ENCODE results near the gene TFCP2.

Gene TFCP2

DNA sequence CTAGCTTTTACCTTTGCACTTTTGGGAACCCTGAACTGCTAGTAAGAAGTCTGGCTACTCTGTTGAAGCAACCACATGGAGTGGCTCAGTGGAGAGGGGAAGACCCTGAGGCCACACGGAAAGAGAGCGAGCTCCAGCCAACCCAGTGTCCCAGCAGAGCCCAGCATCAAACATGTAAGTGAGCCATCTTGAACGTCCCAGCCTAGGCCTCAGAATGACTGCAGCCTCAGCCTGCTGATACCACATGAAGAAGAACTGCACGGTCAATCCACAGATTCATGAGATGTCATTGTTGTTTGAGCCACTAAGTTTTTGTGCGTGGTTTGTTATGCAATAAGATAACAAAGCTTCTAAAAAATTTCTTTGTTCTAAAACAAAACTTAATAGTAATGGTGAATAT lies 40.2 kb downstream of the TFCP2 start:
- Histone ChIP-seq H3K27ac (ENCODE audit: low read length) (no peak overlapping the region), H3K79me2 (ENCODE audit: low read length) (no peaks in the 10 kb centered on the region)

DNA sequence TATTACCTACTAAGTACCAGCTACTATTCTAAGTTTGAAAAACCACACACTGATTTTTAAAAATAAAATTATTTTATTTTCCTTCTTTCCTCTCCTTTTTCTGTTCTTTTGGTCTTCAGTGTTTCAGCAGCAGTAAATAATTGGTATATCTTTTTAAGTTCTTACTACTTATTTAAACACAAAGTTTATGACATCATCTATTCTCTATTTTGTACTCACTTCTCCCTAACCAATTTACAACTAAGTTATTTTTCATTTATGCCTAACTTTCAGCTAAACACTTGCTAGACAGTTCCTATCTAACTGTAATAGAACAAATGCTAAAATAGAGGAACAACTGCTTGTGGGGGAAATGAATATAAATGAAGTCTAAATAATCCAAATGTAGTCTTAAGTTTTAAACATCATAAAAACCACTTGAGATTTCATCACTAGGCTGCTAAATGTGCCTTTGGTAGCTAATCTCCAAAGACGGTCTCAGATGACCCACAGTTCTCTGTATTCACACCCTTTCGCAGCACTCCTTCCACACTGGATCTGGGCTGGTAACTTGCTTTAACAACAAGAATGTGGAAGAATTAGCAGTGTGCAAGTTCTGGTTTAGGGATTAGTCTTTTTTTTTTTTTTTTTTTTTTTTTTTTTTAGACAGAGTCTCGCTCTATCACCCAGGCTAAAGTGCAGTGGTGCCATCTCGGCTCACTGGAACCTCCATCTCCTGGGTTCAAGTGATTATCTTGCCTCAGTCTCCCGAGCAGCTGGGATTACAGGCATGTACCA lies 41.0 kb downstream of the TFCP2 start:
- Histone ChIP-seq H3K4me2 (ENCODE audit: low read depth, low read length) (no peak overlapping the region), H3F3A (ENCODE audit: insufficient read depth, low read length) (peaks cover 8% of the 10 kb centered on the region), H2AFZ (ENCODE audit: low read length) (no peak overlapping the region), H3K27me3 (replicated peaks; ENCODE audit: insufficient read depth, low read length) (no peaks in the 10 kb centered on the region), H3K4me1 (ENCODE audit: low read length) (peaks cover 19% of the 10 kb centered on the region), H3K4me3 (ENCODE audit: low read length) (no peak overlapping the region), H3K36me3 (replicated peaks; ENCODE audit: insufficient read depth, low read length) (no peaks in the 10 kb centered on the region), H3K9ac (ENCODE audit: low read length) (no peak overlapping the region), H4K20me1 (ENCODE audit: insufficient read depth, low read length) (no peaks in the 10 kb centered on the region), H3K27ac (ENCODE audit: low read length) (no peak overlapping the region), H3K79me2 (ENCODE audit: low read length) (no peaks in the 10 kb centered on the region), H3K9me3 (replicated peaks; ENCODE audit: insufficient read depth, low read length) (no peaks in the 10 kb centered on the region), H3K9me2 (replicated peaks; ENCODE audit: insufficient read depth, low read length) (no peaks in the 10 kb centered on the region)
- DNase-seq, result no peak
- TF ChIP-seq EZH2 (optimal IDR thresholded peaks at IDR 0.05; ENCODE audit: low read depth, low read length) (no peak), EZH2phosphoT487 (IDR thresholded peaks at IDR 0.05; ENCODE audit: low read length) (no peak)
- TF ChIP-seq, protein P1, sequence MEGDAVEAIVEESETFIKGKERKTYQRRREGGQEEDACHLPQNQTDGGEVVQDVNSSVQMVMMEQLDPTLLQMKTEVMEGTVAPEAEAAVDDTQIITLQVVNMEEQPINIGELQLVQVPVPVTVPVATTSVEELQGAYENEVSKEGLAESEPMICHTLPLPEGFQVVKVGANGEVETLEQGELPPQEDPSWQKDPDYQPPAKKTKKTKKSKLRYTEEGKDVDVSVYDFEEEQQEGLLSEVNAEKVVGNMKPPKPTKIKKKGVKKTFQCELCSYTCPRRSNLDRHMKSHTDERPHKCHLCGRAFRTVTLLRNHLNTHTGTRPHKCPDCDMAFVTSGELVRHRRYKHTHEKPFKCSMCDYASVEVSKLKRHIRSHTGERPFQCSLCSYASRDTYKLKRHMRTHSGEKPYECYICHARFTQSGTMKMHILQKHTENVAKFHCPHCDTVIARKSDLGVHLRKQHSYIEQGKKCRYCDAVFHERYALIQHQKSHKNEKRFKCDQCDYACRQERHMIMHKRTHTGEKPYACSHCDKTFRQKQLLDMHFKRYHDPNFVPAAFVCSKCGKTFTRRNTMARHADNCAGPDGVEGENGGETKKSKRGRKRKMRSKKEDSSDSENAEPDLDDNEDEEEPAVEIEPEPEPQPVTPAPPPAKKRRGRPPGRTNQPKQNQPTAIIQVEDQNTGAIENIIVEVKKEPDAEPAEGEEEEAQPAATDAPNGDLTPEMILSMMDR (IDR thresholded peaks at IDR 0.05; ENCODE audit: low read length), result no peak

More for the DNA sequence above, 40.2 kb downstream of the TFCP2 start:
- H2AFZ ChIP-seq (ENCODE audit: low read length), result no peak overlapping the region
- no peak overlapping the region for H3K4me3 ChIP-seq (ENCODE audit: low read length)
- H3K27me3 ChIP-seq (replicated peaks; ENCODE audit: insufficient read depth, low read length), result no peaks in the 10 kb centered on the region
- peaks cover under 1% of the 10 kb centered on the region; the same call in 1 of the 2 replicates for H3F3A ChIP-seq (ENCODE audit: insufficient read depth, low read length)
- no peaks in the 10 kb centered on the region for H3K36me3 ChIP-seq (replicated peaks; ENCODE audit: insufficient read depth, low read length)
- no peaks in the 10 kb centered on the region for H3K9me3 ChIP-seq (replicated peaks; ENCODE audit: insufficient read depth, low read length)
- TF ChIP-seq, protein P1 (IDR thresholded peaks at IDR 0.05; ENCODE audit: low read length), result no peak
- TF ChIP-seq EZH2 (optimal IDR thresholded peaks at IDR 0.05; ENCODE audit: low read depth, low read length) (no peak), EZH2phosphoT487 (IDR thresholded peaks at IDR 0.05; ENCODE audit: low read length) (no peak)
- no peak overlapping the region for H3K9ac ChIP-seq (ENCODE audit: low read length)
- no peaks in the 10 kb centered on the region for H4K20me1 ChIP-seq (ENCODE audit: insufficient read depth, low read length)
- H3K9me2 ChIP-seq (replicated peaks; ENCODE audit: insufficient read depth, low read length), result no peaks in the 10 kb centered on the region
- peaks cover 11% of the 10 kb centered on the region for H3K4me1 ChIP-seq (ENCODE audit: low read length)
- no peak overlapping the region for H3K4me2 ChIP-seq (ENCODE audit: low read depth, low read length)
- no peak for DNase-seq

DNA sequence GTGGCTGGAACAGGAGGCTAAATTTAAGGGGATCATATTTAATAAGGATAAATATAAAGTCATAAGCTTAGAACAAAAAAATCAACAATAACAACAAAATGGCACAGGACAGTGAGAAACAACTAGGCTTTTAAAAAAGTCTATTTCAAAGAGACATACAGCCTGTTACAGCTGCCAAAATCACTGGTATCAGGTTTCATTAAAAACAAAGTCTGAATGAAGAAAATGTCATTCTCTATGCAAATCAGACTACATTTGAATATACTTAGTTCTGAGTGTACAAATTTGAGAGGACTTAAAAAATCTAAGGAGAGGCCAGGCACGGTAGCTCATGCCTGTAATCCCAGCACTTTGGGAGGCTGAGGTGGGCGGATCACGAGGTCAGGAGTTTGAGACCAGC lies 44.0 kb downstream of the TFCP2 start:
- no peak for TF ChIP-seq EZH2phosphoT487 (IDR thresholded peaks at IDR 0.05; ENCODE audit: low read length)
- TF ChIP-seq, protein P1 (IDR thresholded peaks at IDR 0.05; ENCODE audit: low read length), result no peak
- no peak for TF ChIP-seq EZH2 (optimal IDR thresholded peaks at IDR 0.05; ENCODE audit: low read depth, low read length)
- no peaks in the 10 kb centered on the region for H4K20me1 ChIP-seq (ENCODE audit: insufficient read depth, low read length)
- H3K9me3 ChIP-seq (replicated peaks; ENCODE audit: insufficient read depth, low read length), result no peaks in the 10 kb centered on the region
- H2AFZ ChIP-seq (ENCODE audit: low read length), result no peak overlapping the region
- H3F3A ChIP-seq (ENCODE audit: insufficient read depth, low read length), result peaks cover 12% of the 10 kb centered on the region
- H3K4me3 ChIP-seq (ENCODE audit: low read length), result no peak overlapping the region
- no peak overlapping the region for H3K9ac ChIP-seq (ENCODE audit: low read length)
- H3K27me3 ChIP-seq (replicated peaks; ENCODE audit: insufficient read depth, low read length), result no peaks in the 10 kb centered on the region
- H3K79me2 ChIP-seq (ENCODE audit: low read length), result no peaks in the 10 kb centered on the region
- DNase-seq, result peak; percentile 46
- peak overlapping the region; percentile 25 for H3K4me2 ChIP-seq (ENCODE audit: low read depth, low read length)
- peaks cover 27% of the 10 kb centered on the region for H3K4me1 ChIP-seq (ENCODE audit: low read length)
- no peaks in the 10 kb centered on the region for H3K9me2 ChIP-seq (replicated peaks; ENCODE audit: insufficient read depth, low read length)
- H3K27ac ChIP-seq (ENCODE audit: low read length), result peak overlapping the region; percentile 27; the same call in 1 of the 2 replicates
- no peaks in the 10 kb centered on the region for H3K36me3 ChIP-seq (replicated peaks; ENCODE audit: insufficient read depth, low read length)

Data from MM.1S (cell line).